GM10248 (cell line): ENCODE data around the gene SLC45A1.

ENCODE experiments used
- CTCF ChIA-PET: fragments of 300-600 bp; sonication (Branson Sonifier 250); formaldehyde crosslinking; extraction: SDS; loops from one replicate; lab custom pipeline; 2021; ENCODE audit warnings: antibody characterized with exemption; lab: Yijun Ruan, JAX
- POLR2A ChIA-PET: fragments of 350-650 bp; sonication (Branson Sonifier 250); formaldehyde crosslinking; extraction: SDS; loops from one replicate; lab custom pipeline; 2020; ENCODE audit warnings: antibody characterized with exemption; lab: Yijun Ruan, JAX
- DNase-seq: peaks from one replicate; pipeline ENCODE4 v3.0.0; 2012; ENCODE audit errors: extremely low spot score
- CTCF ChIP-seq: IDR thresholded peaks from 2 replicates; pipeline ENCODE4 v1.5.1; 2012; ENCODE audit warnings: mild to moderate bottlenecking, low read depth; ENCODE audit errors: extremely low read depth, missing control alignments, control extremely low read depth

The SLC45A1 gene

GRCh38 chr1:8359617-8360481 is 41.9 kb downstream of the SLC45A1 start:
- ChIA-PET POLR2A (no interaction called here), CTCF (interaction anchor here (1.4 to 1.8 kb wide), 2 partner anchors 11 to 348 kb away, joined by 5 to 6 read pairs; no protein-coding TSS in a partner anchor)
- no peak for TF ChIP-seq CTCF
- no peak for DNase-seq

- DNase-seq, result no peak
- POLR2A ChIA-PET, result no interaction called here
- TF ChIP-seq CTCF, result no peak
- CTCF ChIA-PET, result interaction anchor here (1.8 kb wide), 1 partner anchor 11 kb away, joined by 4 read pairs; no protein-coding TSS in a partner anchor
Observed at GRCh38 chr1:8360493-8361197, 42.7 kb downstream of the SLC45A1 start.

- no peak for TF ChIP-seq CTCF
- DNase-seq, result no peak
- POLR2A ChIA-PET, result no interaction called here
- CTCF ChIA-PET, result interaction anchor here (1.8 kb wide), 1 partner anchor 11 kb away, joined by 4 read pairs; no protein-coding TSS in a partner anchor
Observed at GRCh38 chr1:8361198-8361849, 43.4 kb downstream of the SLC45A1 start.

- DNase-seq, result no peak
- CTCF ChIA-PET, result interaction anchor here (1.8 kb wide), 1 partner anchor 13 kb away, joined by 4 read pairs; no protein-coding TSS in a partner anchor
- POLR2A ChIA-PET, result no interaction called here
- no peak for TF ChIP-seq CTCF
Observed at GRCh38 chr1:8362701-8363101, 44.8 kb downstream of the SLC45A1 start.

GRCh38 chr1:8363186-8363766 is 45.4 kb downstream of the SLC45A1 start:
- ChIA-PET POLR2A (no interaction called here), CTCF (interaction anchor here (1.1 to 1.3 kb wide), 2 partner anchors 13 to 14 kb away, joined by 3 read pairs; no protein-coding TSS in a partner anchor)
- no peak for DNase-seq
- TF ChIP-seq CTCF, result no peak

GRCh38 chr1:8363767-8364301 is 45.9 kb downstream of the SLC45A1 start:
- no peak for DNase-seq
- ChIA-PET POLR2A (no interaction called here), CTCF (interaction anchor here (1.1 to 1.3 kb wide), 2 partner anchors 13 to 15 kb away, joined by 3 read pairs; no protein-coding TSS in a partner anchor)
- TF ChIP-seq CTCF, result no peak
